AG04450 (cell line): ENCODE data around the gene IMMP2L. TPM values are rescaled to one million over a fixed set of nuclear protein-coding genes. Genes with fewer than 3 reads are reported as not detected.

Experiments used
- CTCF ChIA-PET: fragments of 300-600, 350-600 bp; formaldehyde crosslinking; extraction: SDS; loops from one replicate; lab custom pipeline; 2022; ENCODE audit warnings: antibody characterized with exemption, inconsistent platforms; lab: Charles Lee
- POLR2A ChIA-PET: fragments of 350-600 bp; formaldehyde crosslinking; extraction: SDS; loops from one replicate; lab custom pipeline; 2021; ENCODE audit warnings: antibody characterized with exemption, inconsistent platforms; lab: Yijun Ruan, JAX
- DNase-seq: peaks from one replicate; pipeline ENCODE4 v3.0.0-alpha.2; 2011; ENCODE audit warnings: low read depth, low spot score
- H3K27ac ChIP-seq: one replicate; pipeline ENCODE4 v1.5.1; 2012; ENCODE audit warnings: low read depth, low read length, control low read depth
- H3K27me3 ChIP-seq: one replicate; pipeline ENCODE4 v1.6.0; 2012; ENCODE audit warnings: low read length; ENCODE audit not compliant: control insufficient read depth, insufficient read depth
- H3K4me3 ChIP-seq: 2 replicates; pipeline ENCODE4 v1.5.1; 2011; ENCODE audit warnings: mild to moderate bottlenecking, low read depth, low read length, control low read depth
- H3K9me3 ChIP-seq: 2 replicates; pipeline ENCODE4 v1.5.1; 2012; ENCODE audit warnings: low read length; ENCODE audit not compliant: control insufficient read depth, insufficient read depth
- CTCF ChIP-seq: IDR thresholded peaks from 2 replicates; pipeline ENCODE4 v1.5.1; 2011; ENCODE audit warnings: low read depth, low read length, control low read depth, inconsistent platforms
- polyA plus RNA-seq: library from polyadenylated mRNA; depleted of rRNA; stranded (reverse); fragments of >200 nt; gene quantifications from 2 replicates; pipeline ENCODE4 v1.2.3, GENCODE V29; 2011

The IMMP2L gene
- polyA plus RNA-seq, 1 experiment = 8.0 TPM

- Histone ChIP-seq H3K9me3 (no peaks in the 10 kb centered on the region), H3K27ac (no peak within 1 kb of the TSS), H3K4me3 (peak within 1 kb of the TSS; percentile 55), H3K27me3 (no peaks in the 10 kb centered on the region)
- no peak for TF ChIP-seq CTCF
- no peak for DNase-seq
- ChIA-PET POLR2A (no interaction called here), CTCF (interaction anchor here (0.5 to 1.5 kb wide), 7 partner anchors 8 to 645 kb away, joined by 3 to 7 read pairs (median 4); no protein-coding TSS in a partner anchor)
Measured at GRCh38 chr7:111090846-111091245, 471.4 kb downstream of the IMMP2L start, which contains the start of gene LRRN3. TSS of gene LRRN3 (plus strand) at chr7:111091127. CDS start at chr7:111122773, 31,646 bp downstream.

- Histone ChIP-seq H3K9me3 (no peaks in the 10 kb centered on the region), H3K27ac (no peak overlapping the region), H3K4me3 (no peak overlapping the region), H3K27me3 (no peaks in the 10 kb centered on the region)
- TF ChIP-seq CTCF = peak; percentile 83
- DNase-seq = no peak
- CTCF ChIA-PET = interaction anchor here (0.5 to 1.5 kb wide), 9 partner anchors 9 to 646 kb away, joined by 3 to 7 read pairs (median 4); no protein-coding TSS in a partner anchor
- POLR2A ChIA-PET = no interaction called here
Measured at GRCh38 chr7:111089822-111090426, 472.4 kb downstream of the IMMP2L start.

- Histone ChIP-seq H3K27ac (no peak overlapping the region), H3K9me3 (no peaks in the 10 kb centered on the region), H3K4me3 (no peak overlapping the region), H3K27me3 (no peaks in the 10 kb centered on the region)
- TF ChIP-seq CTCF = no peak
- ChIA-PET POLR2A (no interaction called here), CTCF (no interaction called here)
- no peak for DNase-seq
Measured at GRCh38 chr7:111088328-111088727, 474.0 kb downstream of the IMMP2L start.

GRCh38 chr7:111086532-111086931, 475.8 kb downstream of the IMMP2L start:
- Histone ChIP-seq H3K27ac (no peak overlapping the region), H3K27me3 (no peaks in the 10 kb centered on the region), H3K9me3 (no peaks in the 10 kb centered on the region), H3K4me3 (no peak overlapping the region)
- no peak for DNase-seq
- TF ChIP-seq CTCF = no peak
- POLR2A ChIA-PET = no interaction called here
- CTCF ChIA-PET = interaction anchor here (0.7 kb wide), 1 partner anchor 90 kb away, joined by 3 read pairs; no protein-coding TSS in a partner anchor

GRCh38 chr7:111085356-111085755, 476.9 kb downstream of the IMMP2L start:
- CTCF ChIA-PET = no interaction called here
- POLR2A ChIA-PET = no interaction called here
- DNase-seq = no peak

More at GRCh38 chr7:111085356-111085755, 476.9 kb downstream of the IMMP2L start:
- H3K27ac ChIP-seq = no peak overlapping the region
- H3K4me3 ChIP-seq = no peak overlapping the region
- no peak for TF ChIP-seq CTCF
- H3K27me3 ChIP-seq = no peaks in the 10 kb centered on the region
- no peaks in the 10 kb centered on the region for H3K9me3 ChIP-seq
